ENCODE data around the gene KLF9.

DNA sequence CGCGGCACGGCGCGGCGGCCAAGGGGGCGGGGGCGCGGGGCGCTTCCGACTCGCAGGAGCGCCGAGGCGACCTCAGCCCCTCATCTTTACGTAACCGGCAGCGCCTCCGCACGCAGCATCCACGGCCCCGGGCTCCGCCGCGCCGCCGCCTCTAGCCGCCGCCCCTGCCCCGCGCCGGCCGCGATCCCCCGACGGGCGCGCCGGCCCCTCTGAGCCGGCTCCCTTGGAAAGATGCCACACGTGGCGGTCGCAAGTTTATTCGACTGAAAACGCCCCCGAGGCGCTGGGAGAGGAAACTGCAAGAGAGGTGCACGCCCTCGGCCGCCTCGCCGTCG lies 1.0 kb downstream of the KLF9 start:
- TF ChIP-seq, protein P1, sequence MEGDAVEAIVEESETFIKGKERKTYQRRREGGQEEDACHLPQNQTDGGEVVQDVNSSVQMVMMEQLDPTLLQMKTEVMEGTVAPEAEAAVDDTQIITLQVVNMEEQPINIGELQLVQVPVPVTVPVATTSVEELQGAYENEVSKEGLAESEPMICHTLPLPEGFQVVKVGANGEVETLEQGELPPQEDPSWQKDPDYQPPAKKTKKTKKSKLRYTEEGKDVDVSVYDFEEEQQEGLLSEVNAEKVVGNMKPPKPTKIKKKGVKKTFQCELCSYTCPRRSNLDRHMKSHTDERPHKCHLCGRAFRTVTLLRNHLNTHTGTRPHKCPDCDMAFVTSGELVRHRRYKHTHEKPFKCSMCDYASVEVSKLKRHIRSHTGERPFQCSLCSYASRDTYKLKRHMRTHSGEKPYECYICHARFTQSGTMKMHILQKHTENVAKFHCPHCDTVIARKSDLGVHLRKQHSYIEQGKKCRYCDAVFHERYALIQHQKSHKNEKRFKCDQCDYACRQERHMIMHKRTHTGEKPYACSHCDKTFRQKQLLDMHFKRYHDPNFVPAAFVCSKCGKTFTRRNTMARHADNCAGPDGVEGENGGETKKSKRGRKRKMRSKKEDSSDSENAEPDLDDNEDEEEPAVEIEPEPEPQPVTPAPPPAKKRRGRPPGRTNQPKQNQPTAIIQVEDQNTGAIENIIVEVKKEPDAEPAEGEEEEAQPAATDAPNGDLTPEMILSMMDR (IDR thresholded peaks at IDR 0.05; ENCODE audit: low read length), result no peak
- no peak for TF ChIP-seq EZH2 (IDR thresholded peaks at IDR 0.05; ENCODE audit: borderline replicate concordance, low read length)
